ENCODE results near the gene PGAP6. TPM values are rescaled to one million over a fixed set of nuclear protein-coding genes. Genes with fewer than 3 reads are reported as not detected.
A peak's percentile ranks its signal among the peaks of the same experiment; 100 is the strongest.

PGAP6 gene
- total RNA-seq, 1 experiment from 2014 or later: 85.5 TPM

DNA sequence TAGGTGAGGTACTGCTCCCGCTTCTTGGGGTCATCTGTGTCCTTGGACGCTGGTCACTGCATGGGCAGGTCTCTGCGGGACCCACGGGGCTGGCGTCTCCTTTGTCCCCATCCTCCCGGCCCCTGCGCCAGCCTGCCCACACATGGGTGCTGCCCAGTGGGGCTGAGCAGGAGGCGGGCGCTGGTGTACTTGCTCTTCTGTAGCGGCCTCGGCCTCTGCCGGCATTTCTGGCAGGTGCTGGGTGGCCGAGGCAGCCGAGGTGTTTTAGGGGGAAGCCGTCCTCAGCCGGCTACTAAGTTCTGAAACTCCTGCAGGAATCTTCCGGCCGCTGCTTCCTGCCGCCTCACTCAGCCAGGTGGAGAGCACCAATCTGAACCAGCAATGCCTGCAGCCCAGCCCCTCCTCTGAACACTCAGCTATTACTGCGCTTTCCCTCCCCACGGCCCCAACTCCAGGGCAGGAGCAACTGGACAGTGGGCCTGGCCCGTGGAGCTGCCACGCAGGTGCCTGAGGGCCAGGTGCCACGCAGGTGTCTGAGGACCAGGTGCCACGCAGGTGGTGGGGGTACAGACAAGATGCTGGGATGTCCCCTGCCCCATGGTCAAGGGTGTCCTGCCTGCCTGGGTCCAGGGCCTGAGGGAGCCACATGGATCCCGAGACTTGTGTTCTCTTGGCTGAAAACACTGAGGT is 29.9 kb upstream of the PGAP6 start:
- CTCF ChIA-PET: no interaction called here

DNA sequence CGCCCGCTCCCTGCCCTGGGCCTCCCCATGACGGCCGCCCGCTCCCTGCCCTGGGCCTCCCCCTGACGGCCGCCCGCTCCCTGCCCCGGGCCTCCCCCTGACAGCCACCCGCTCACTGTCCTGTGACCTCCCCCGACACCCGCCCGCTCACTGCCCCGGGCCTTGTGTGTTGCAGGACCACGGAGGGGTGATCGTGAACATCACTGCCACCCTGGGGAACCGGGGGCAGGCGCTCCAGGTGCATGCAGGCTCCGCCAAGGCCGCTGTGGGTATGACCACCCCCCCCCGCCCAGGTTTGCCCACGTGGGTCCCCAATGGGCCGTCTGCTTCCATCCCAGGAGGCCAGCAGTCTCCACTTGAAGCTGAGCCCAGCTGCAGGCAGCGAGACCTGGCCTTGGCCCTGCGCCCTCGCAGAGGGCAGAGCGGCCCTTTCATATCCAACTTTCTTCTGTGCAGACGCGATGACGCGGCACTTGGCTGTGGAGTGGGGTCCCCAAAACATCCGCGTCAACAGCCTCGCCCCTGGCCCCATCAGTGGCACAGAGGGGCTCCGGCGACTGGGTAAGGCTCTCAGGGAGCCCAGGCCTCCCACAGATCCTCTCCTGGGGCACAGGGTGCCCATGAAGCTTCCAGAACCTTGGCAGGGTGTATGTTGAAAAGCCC is 28.9 kb upstream of the PGAP6 start:
- peaks cover 7% of the 10 kb centered on the region for H3K4me1 ChIP-seq
- Mint-ChIP-seq H3K27ac (ENCODE audit: unreplicated experiment) (no peak overlapping the region), H3K4me3 (ENCODE audit: unreplicated experiment) (no peak overlapping the region), H3K36me3 (ENCODE audit: insufficient read depth, unreplicated experiment) (peaks cover 28% of the 10 kb centered on the region), H3K27me3 (ENCODE audit: insufficient read depth, unreplicated experiment) (no peaks in the 10 kb centered on the region), H3K4me1 (ENCODE audit: low read depth, unreplicated experiment) (peaks cover 1% of the 10 kb centered on the region), H3K9me3 (ENCODE audit: unreplicated experiment) (no peaks in the 10 kb centered on the region)
- ChIA-PET POLR2A (no interaction called here), CTCF (interaction anchor here (0.6 kb wide), 1 partner anchor 9 kb away, joined by 9 read pairs; no protein-coding TSS in a partner anchor)
- no TSS peak for BruUV-seq (replicated peaks)
- H3K27me3 ChIP-seq (replicated peaks; ENCODE audit: control insufficient read depth, insufficient read depth, low read length): no peaks in the 10 kb centered on the region
- no peak for DNase-seq
- TF ChIP-seq, protein P1, sequence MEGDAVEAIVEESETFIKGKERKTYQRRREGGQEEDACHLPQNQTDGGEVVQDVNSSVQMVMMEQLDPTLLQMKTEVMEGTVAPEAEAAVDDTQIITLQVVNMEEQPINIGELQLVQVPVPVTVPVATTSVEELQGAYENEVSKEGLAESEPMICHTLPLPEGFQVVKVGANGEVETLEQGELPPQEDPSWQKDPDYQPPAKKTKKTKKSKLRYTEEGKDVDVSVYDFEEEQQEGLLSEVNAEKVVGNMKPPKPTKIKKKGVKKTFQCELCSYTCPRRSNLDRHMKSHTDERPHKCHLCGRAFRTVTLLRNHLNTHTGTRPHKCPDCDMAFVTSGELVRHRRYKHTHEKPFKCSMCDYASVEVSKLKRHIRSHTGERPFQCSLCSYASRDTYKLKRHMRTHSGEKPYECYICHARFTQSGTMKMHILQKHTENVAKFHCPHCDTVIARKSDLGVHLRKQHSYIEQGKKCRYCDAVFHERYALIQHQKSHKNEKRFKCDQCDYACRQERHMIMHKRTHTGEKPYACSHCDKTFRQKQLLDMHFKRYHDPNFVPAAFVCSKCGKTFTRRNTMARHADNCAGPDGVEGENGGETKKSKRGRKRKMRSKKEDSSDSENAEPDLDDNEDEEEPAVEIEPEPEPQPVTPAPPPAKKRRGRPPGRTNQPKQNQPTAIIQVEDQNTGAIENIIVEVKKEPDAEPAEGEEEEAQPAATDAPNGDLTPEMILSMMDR (IDR thresholded peaks at IDR 0.05; ENCODE audit: insufficient read depth in 1 of 2, low read depth in 1 of 2, low read length in 1 of 2, severe bottlenecking in 1 of 2, unreplicated experiment in 1 of 2): no peak
- intact Hi-C loops (cut with micrococcal nuclease; ENCODE audit: unreplicated experiment): no loop called here
- no peaks in the 10 kb centered on the region for H3K9me3 ChIP-seq
- H3K4me3 ChIP-seq (ENCODE audit: low read depth, low read length): no peak overlapping the region
- H3K36me3 ChIP-seq (ENCODE audit: control insufficient read depth, insufficient read depth, low read length): peaks cover 2% of the 10 kb centered on the region; the same call in 1 of the 2 replicates

More for the DNA sequence above, 29.9 kb upstream of the PGAP6 start:
- H3K9me3 ChIP-seq: no peaks in the 10 kb centered on the region
- no peak for DNase-seq
- Mint-ChIP-seq H3K4me1 (ENCODE audit: low read depth, unreplicated experiment) (no peaks in the 10 kb centered on the region), H3K36me3 (ENCODE audit: insufficient read depth, unreplicated experiment) (peaks cover 25% of the 10 kb centered on the region), H3K4me3 (ENCODE audit: unreplicated experiment) (no peak overlapping the region), H3K27me3 (ENCODE audit: insufficient read depth, unreplicated experiment) (no peaks in the 10 kb centered on the region), H3K9me3 (ENCODE audit: unreplicated experiment) (no peaks in the 10 kb centered on the region), H3K27ac (ENCODE audit: unreplicated experiment) (no peak overlapping the region)
- BruUV-seq (replicated peaks): TSS peak; percentile 26
- TF ChIP-seq, protein P1 (IDR thresholded peaks at IDR 0.05; ENCODE audit: insufficient read depth in 1 of 2, low read depth in 1 of 2, low read length in 1 of 2, severe bottlenecking in 1 of 2, unreplicated experiment in 1 of 2): no peak
- H3K4me1 ChIP-seq: no peaks in the 10 kb centered on the region; the same call in 1 of the 2 replicates
- H3K4me3 ChIP-seq (ENCODE audit: low read depth, low read length): no peak overlapping the region
- intact Hi-C loops (cut with micrococcal nuclease; ENCODE audit: unreplicated experiment): no loop called here
- POLR2A ChIA-PET: no interaction called here
- H3K36me3 ChIP-seq (ENCODE audit: control insufficient read depth, insufficient read depth, low read length): peaks cover 2% of the 10 kb centered on the region; the same call in 1 of the 2 replicates
- H3K27me3 ChIP-seq (replicated peaks; ENCODE audit: control insufficient read depth, insufficient read depth, low read length): no peaks in the 10 kb centered on the region

DNA sequence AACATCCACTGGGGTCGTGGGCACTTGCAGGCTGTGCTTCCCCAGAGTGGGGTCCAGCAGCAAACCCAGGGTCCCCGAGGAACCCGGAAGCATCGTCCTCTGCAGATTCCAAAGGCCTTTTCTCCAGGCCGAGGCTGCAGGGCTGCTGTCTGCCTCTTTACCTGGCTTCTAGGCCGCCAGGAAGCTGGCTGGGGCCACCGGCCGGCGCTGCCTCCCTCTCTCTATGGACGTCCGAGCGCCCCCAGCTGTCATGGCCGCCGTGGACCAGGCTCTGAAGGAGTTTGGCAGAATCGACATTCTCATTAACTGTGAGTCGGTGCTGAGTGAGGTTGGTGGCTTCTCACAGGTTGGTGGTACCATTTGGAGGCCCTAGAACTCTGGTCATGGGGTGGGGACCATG is 25.5 kb upstream of the PGAP6 start:
- no TSS peak for BruUV-seq (replicated peaks)

More for the DNA sequence above, 25.5 kb upstream of the PGAP6 start:
- intact Hi-C loops (cut with micrococcal nuclease; ENCODE audit: unreplicated experiment): no loop called here
- ChIA-PET POLR2A (no interaction called here), CTCF (no interaction called here)
- Mint-ChIP-seq H3K27ac (ENCODE audit: unreplicated experiment) (no peak overlapping the region), H3K27me3 (ENCODE audit: insufficient read depth, unreplicated experiment) (no peaks in the 10 kb centered on the region), H3K36me3 (ENCODE audit: insufficient read depth, unreplicated experiment) (peaks cover 30% of the 10 kb centered on the region), H3K4me1 (ENCODE audit: low read depth, unreplicated experiment) (peaks cover 7% of the 10 kb centered on the region), H3K9me3 (ENCODE audit: unreplicated experiment) (no peaks in the 10 kb centered on the region), H3K4me3 (ENCODE audit: unreplicated experiment) (no peak overlapping the region)
- H3K36me3 ChIP-seq (ENCODE audit: control insufficient read depth, insufficient read depth, low read length): peaks cover 2% of the 10 kb centered on the region; the same call in 1 of the 2 replicates
- H3K4me1 ChIP-seq: peaks cover 30% of the 10 kb centered on the region
- no peaks in the 10 kb centered on the region for H3K27me3 ChIP-seq (replicated peaks; ENCODE audit: control insufficient read depth, insufficient read depth, low read length)
- DNase-seq: no peak
- no peak overlapping the region for H3K4me3 ChIP-seq (ENCODE audit: low read depth, low read length)
- TF ChIP-seq, protein P1 (IDR thresholded peaks at IDR 0.05; ENCODE audit: insufficient read depth in 1 of 2, low read depth in 1 of 2, low read length in 1 of 2, severe bottlenecking in 1 of 2, unreplicated experiment in 1 of 2): no peak
- no peaks in the 10 kb centered on the region for H3K9me3 ChIP-seq
